Trophoblast cell (in vitro differentiated cells and primary cell): ENCODE results near the gene NEK8.

ENCODE experiments used
- DNase-seq, 2 donors: peaks; one replicate each; pipeline ENCODE4 v3.0.0-alpha.2; 2016
- H2AFZ ChIP-seq: 2 replicates; pipeline ENCODE4 v1.6.1; 2013; ENCODE audit warnings: low read length, moderate library complexity, mild to moderate bottlenecking; ENCODE audit not compliant: insufficient read depth, poor library complexity
- H2AK5ac ChIP-seq: 2 replicates; pipeline ENCODE4 v1.6.1; 2013; ENCODE audit warnings: mild to moderate bottlenecking, low read length
- H2BK120ac ChIP-seq: 2 replicates; pipeline ENCODE4 v1.6.1; 2013; ENCODE audit warnings: low read length, mild to moderate bottlenecking, moderate library complexity; ENCODE audit not compliant: insufficient read depth, poor library complexity
- H2BK12ac ChIP-seq: 2 replicates; pipeline ENCODE4 v1.6.1; 2013; ENCODE audit warnings: mild to moderate bottlenecking, low read length, moderate library complexity
- H2BK5ac ChIP-seq: 2 replicates; pipeline ENCODE4 v1.6.1; 2013; ENCODE audit warnings: low read length, low read depth, moderate library complexity, mild to moderate bottlenecking; ENCODE audit not compliant: poor library complexity
- H3K14ac ChIP-seq: 2 replicates; pipeline ENCODE4 v1.6.1; 2013; ENCODE audit warnings: mild to moderate bottlenecking, low read length
- H3K18ac ChIP-seq: 2 replicates; pipeline ENCODE4 v1.6.1; 2013; ENCODE audit warnings: mild to moderate bottlenecking, low read length
- H3K23ac ChIP-seq: 2 replicates; pipeline ENCODE4 v1.6.1; 2013; ENCODE audit warnings: low read length
- H3K27ac ChIP-seq: 2 replicates; pipeline ENCODE4 v1.5.1; 2013; ENCODE audit warnings: low read depth, mild to moderate bottlenecking, inconsistent platforms, low read length, moderate library complexity
- H3K27me3 ChIP-seq: 2 replicates; pipeline ENCODE4 v1.6.1; 2013; ENCODE audit warnings: inconsistent platforms, mild to moderate bottlenecking, low read length, moderate library complexity; ENCODE audit not compliant: insufficient read depth
- H3K36me3 ChIP-seq, 2 experiments: 1 replicate in 1 of 2; 2 replicates in 1 of 2; pipeline ENCODE4 v1.6.1; 2013; ENCODE audit warnings: low read length in 2 of 2, mild to moderate bottlenecking in 2 of 2, moderate library complexity in 1 of 2; ENCODE audit not compliant: insufficient read depth in 2 of 2, control insufficient read depth in 1 of 2
- H3K4ac ChIP-seq: 2 replicates; pipeline ENCODE4 v1.6.1; 2013; ENCODE audit warnings: low read depth, mild to moderate bottlenecking, low read length, moderate library complexity
- H3K4me1 ChIP-seq, 2 experiments: 1 replicate in 1 of 2; 2 replicates in 1 of 2; pipeline ENCODE4 v1.6.1; 2013; ENCODE audit warnings: low read length in 2 of 2, mild to moderate bottlenecking in 2 of 2, moderate library complexity in 1 of 2; ENCODE audit not compliant: insufficient read depth in 2 of 2, control insufficient read depth in 1 of 2
- H3K4me2 ChIP-seq: 2 replicates; pipeline ENCODE4 v1.6.1; 2013; ENCODE audit warnings: inconsistent platforms, mild to moderate bottlenecking, low read length, moderate library complexity
- H3K4me3 ChIP-seq: 2 replicates; pipeline ENCODE4 v1.5.1; 2013; ENCODE audit warnings: mild to moderate bottlenecking, low read depth, low read length, inconsistent platforms
- H3K79me1 ChIP-seq: one replicate; pipeline ENCODE4 v1.6.1; 2013; ENCODE audit warnings: low read length
- H3K79me2 ChIP-seq: 2 replicates; pipeline ENCODE4 v1.6.1; 2013; ENCODE audit warnings: low read length, mild to moderate bottlenecking; ENCODE audit not compliant: control insufficient read depth, insufficient read depth, poor library complexity
- H3K9ac ChIP-seq: 2 replicates; pipeline ENCODE4 v1.6.1; 2013; ENCODE audit warnings: mild to moderate bottlenecking, low read length
- H3K9me3 ChIP-seq: 2 replicates; pipeline ENCODE4 v1.6.1; 2013; ENCODE audit warnings: low read depth, mild to moderate bottlenecking, control low read depth, inconsistent platforms, low read length; ENCODE audit not compliant: insufficient read depth
- H4K12ac ChIP-seq: 2 replicates; pipeline ENCODE4 v1.6.1; 2013; ENCODE audit warnings: low read depth, mild to moderate bottlenecking, low read length, moderate library complexity
- H4K8ac ChIP-seq: 2 replicates; pipeline ENCODE4 v1.6.1; 2013; ENCODE audit warnings: low read depth, mild to moderate bottlenecking, low read length, moderate library complexity
- H4K91ac ChIP-seq: one replicate; pipeline ENCODE4 v1.6.1; 2013; ENCODE audit warnings: low read depth, mild to moderate bottlenecking, low read length, moderate library complexity
- WGBS: extraction: QIAGEN DNeasy Blood & Tissue Kit; methylation state at CpG from one replicate; pipeline ENCODE4 v1.1.7; 2013; ENCODE audit warnings: missing lambda C conversion rate; ENCODE audit not compliant: insufficient read length, insufficient coverage; ENCODE audit errors: extremely low coverage; 5-methylcytosine and 5-hydroxymethylcytosine counted together

NEK8 gene

GRCh38 chr17:28737316-28737715 is 8.7 kb downstream of the NEK8 start:
- no CpG with 5 or more reads among the region's 12 CpGs for WGBS
- no peak overlapping the region for H4K8ac ChIP-seq
- H2BK120ac ChIP-seq, result no peak overlapping the region
- no peak overlapping the region for H3K23ac ChIP-seq
- H3K14ac ChIP-seq, result no peak overlapping the region
- H2BK5ac ChIP-seq, result no peak overlapping the region
- no peak overlapping the region for H2BK12ac ChIP-seq
- no peak overlapping the region for H3K18ac ChIP-seq
- H3K27ac ChIP-seq, result no peak overlapping the region
- no peak overlapping the region for H3K4me3 ChIP-seq
- no peaks in the 10 kb centered on the region for H3K79me2 ChIP-seq
- peaks cover 9% of the 10 kb centered on the region for H3K9me3 ChIP-seq
- no peak overlapping the region for H2AK5ac ChIP-seq
- H3K36me3 ChIP-seq, result peaks cover 3 to 7% of the 10 kb centered on the region in 2 experiments
- no peak for DNase-seq
- no peak overlapping the region for H4K12ac ChIP-seq
- H3K27me3 ChIP-seq, result no peaks in the 10 kb centered on the region
- H3K4ac ChIP-seq, result no peak overlapping the region
- H3K4me2 ChIP-seq, result no peak overlapping the region
- H3K9ac ChIP-seq, result no peak overlapping the region
- H3K79me1 ChIP-seq, result peaks cover 5% of the 10 kb centered on the region
- peaks cover 16 to 24% of the 10 kb centered on the region in 2 experiments for H3K4me1 ChIP-seq
- H2AFZ ChIP-seq, result no peak overlapping the region
- H4K91ac ChIP-seq, result no peak overlapping the region

GRCh38 chr17:28737770-28738679 is 9.4 kb downstream of the NEK8 start:
- no CpG with 5 or more reads among the region's 22 CpGs for WGBS
- H4K8ac ChIP-seq, result no peak overlapping the region

GRCh38 chr17:28738680-28739384 is 10.2 kb downstream of the NEK8 start:
- H3K27ac ChIP-seq, result peak overlapping the region; percentile 3
- no peak overlapping the region for H3K18ac ChIP-seq

More at GRCh38 chr17:28737770-28738679, 9.4 kb downstream of the NEK8 start:
- peak overlapping the region; percentile 36 for H3K14ac ChIP-seq
- no peak overlapping the region for H2BK120ac ChIP-seq
- H2AK5ac ChIP-seq, result peak overlapping the region; percentile 70
- peak overlapping the region; percentile 3 for H3K27ac ChIP-seq
- no peak overlapping the region for H2BK5ac ChIP-seq
- H3K4me2 ChIP-seq, result no peak overlapping the region
- H3K23ac ChIP-seq, result no peak overlapping the region
- H3K36me3 ChIP-seq, result peaks cover 3 to 7% of the 10 kb centered on the region in 2 experiments
- no peaks in the 10 kb centered on the region for H3K79me2 ChIP-seq
- no peak overlapping the region for H2BK12ac ChIP-seq
- H3K27me3 ChIP-seq, result no peaks in the 10 kb centered on the region
- no peak overlapping the region for H3K4ac ChIP-seq
- H3K4me1 ChIP-seq, result peaks cover 19 to 29% of the 10 kb centered on the region in 2 experiments
- H3K79me1 ChIP-seq, result peaks cover 10% of the 10 kb centered on the region
- H4K12ac ChIP-seq, result no peak overlapping the region
- no peak overlapping the region for H2AFZ ChIP-seq
- H3K4me3 ChIP-seq, result no peak overlapping the region
- peak overlapping the region; percentile 7 for H4K91ac ChIP-seq
- no peak overlapping the region for H3K9ac ChIP-seq
- peak in 1 of 2 donors; percentile 42 for DNase-seq
- H3K18ac ChIP-seq, result no peak overlapping the region
- peaks cover 9% of the 10 kb centered on the region for H3K9me3 ChIP-seq

GRCh38 chr17:28740406-28741357 is 12.1 kb downstream of the NEK8 start:
- Histone ChIP-seq H3K4me2 (no peak overlapping the region), H3K4me1 (peaks cover 15 to 28% of the 10 kb centered on the region in 2 experiments), H3K4me3 (no peak overlapping the region), H3K79me2 (peaks cover 19% of the 10 kb centered on the region), H4K8ac (no peak overlapping the region), H3K27me3 (no peaks in the 10 kb centered on the region), H3K9ac (no peak overlapping the region), H3K14ac (no peak overlapping the region), H2BK5ac (no peak overlapping the region), H2BK12ac (peak overlapping the region; percentile 37), H3K9me3 (peaks cover 11% of the 10 kb centered on the region), H4K91ac (no peak overlapping the region), H2AFZ (no peak overlapping the region), H3K27ac (no peak overlapping the region), H3K79me1 (peaks cover 32% of the 10 kb centered on the region), H4K12ac (no peak overlapping the region), H3K23ac (no peak overlapping the region), H3K4ac (no peak overlapping the region), H3K18ac (no peak overlapping the region), H2AK5ac (peak overlapping the region; percentile 13), H2BK120ac (no peak overlapping the region), H3K36me3 (peaks cover 5 to 8% of the 10 kb centered on the region in 2 experiments)
- no CpG with 5 or more reads among the region's 10 CpGs for WGBS
- no peak for DNase-seq

More at GRCh38 chr17:28738680-28739384, 10.2 kb downstream of the NEK8 start:
- Histone ChIP-seq H3K4me3 (no peak overlapping the region), H3K79me1 (peaks cover 16% of the 10 kb centered on the region), H4K91ac (peak overlapping the region; percentile 7), H3K36me3 (peaks cover 3 to 7% of the 10 kb centered on the region in 2 experiments), H3K4me1 (peaks cover 19 to 32% of the 10 kb centered on the region in 2 experiments), H3K4me2 (no peak overlapping the region), H3K23ac (no peak overlapping the region), H3K4ac (no peak overlapping the region), H4K8ac (no peak overlapping the region), H2BK5ac (no peak overlapping the region), H2AK5ac (peak overlapping the region; percentile 70), H2BK12ac (peak overlapping the region; percentile 5), H3K79me2 (peaks cover 4% of the 10 kb centered on the region), H3K14ac (peak overlapping the region; percentile 36), H4K12ac (no peak overlapping the region), H3K9ac (no peak overlapping the region), H3K27me3 (no peaks in the 10 kb centered on the region), H2BK120ac (peak overlapping the region; percentile 20), H3K9me3 (peaks cover 9% of the 10 kb centered on the region), H2AFZ (no peak overlapping the region)
- 100% methylated on average over 1 of the region's 10 CpGs for WGBS
- DNase-seq, result peak; percentile 62 to 70
